HCT116 (cell line): Measurements from ENCODE around the gene TMEM9. TPM values are rescaled to one million over a fixed set of nuclear protein-coding genes. Genes with fewer than 3 reads are reported as not detected.

Source experiments
- ATAC-seq: fragments of 200-7000 bp; cut with Tn5 transposase; 2 replicates; pipeline ENCODE4 v1.9.1; 2020; ENCODE audit warnings: mild to moderate bottlenecking, moderate library complexity
- BruUV-seq: library from RNA; stranded (reverse); fragments of 400-500 nt; replicated peaks from 2 replicates; lab custom pipeline; 2021; lab: Mats Ljungman, UMichigan
- CTCF ChIA-PET: fragments of 300-600 bp; sonication (Branson Sonifier 250); formaldehyde crosslinking; loops from one replicate; lab custom pipeline; 2021; ENCODE audit warnings: antibody characterized with exemption; lab: Charles Lee
- POLR2A ChIA-PET: fragments of 300-600, 350-600 bp; sonication (Branson Sonifier 250); formaldehyde crosslinking; loops from one replicate; lab custom pipeline; 2021; ENCODE audit warnings: antibody characterized with exemption; lab: Charles Lee
- RAD21 ChIA-PET, 2 experiments: fragments of 300-600 bp; sonication (Branson Sonifier 250); formaldehyde crosslinking; loops; one replicate each; lab custom pipeline; 2023; ENCODE audit warnings: low total read pairs in 2 of 2; ENCODE audit not compliant: uncharacterized antibody in 2 of 2, unreplicated experiment in 2 of 2, low non-redundant PET in 1 of 2; lab: Charles Lee
- DNase-seq: peaks from one replicate; pipeline ENCODE4 v3.0.0-alpha.2; 2010; ENCODE audit warnings: low read depth, low spot score
- H2AFZ ChIP-seq: fragments of 200-600 bp; shearing (Covaris generic), sonication (generic); 2 replicates; pipeline ENCODE4 v1.6.1; 2017; ENCODE audit warnings: low read depth, mixed run types, mixed read lengths, antibody characterized with exemption, low read length; ENCODE audit not compliant: poor library complexity, severe bottlenecking
- H3K27ac ChIP-seq: 2 replicates; pipeline ENCODE4 v1.5.1; 2012; ENCODE audit warnings: low read depth, low read length
- H3K27me3 ChIP-seq: fragments of 200-600 bp; sonication (generic); 2 replicates; pipeline ENCODE4 v1.6.1; 2016; ENCODE audit warnings: mixed run types, low read length, mixed read lengths; ENCODE audit not compliant: insufficient read depth
- H3K36me3 ChIP-seq, 2 experiments: fragments of 200-500 bp in 1 of 2; fragments of 200-600 bp in 1 of 2; sonication (Bioruptor generic) in 1 of 2; sonication (generic) in 1 of 2; 2 replicates each; pipeline versions ENCODE4 v1.5.1 to v1.6.1; 2014 to 2016; ENCODE audit warnings: low read length in 2 of 2, inconsistent platforms in 1 of 2, mixed read lengths in 1 of 2, mixed run types in 1 of 2; ENCODE audit not compliant: insufficient read depth in 2 of 2, control insufficient read depth in 1 of 2
- H3K4me1 ChIP-seq, 2 experiments: fragments of 200-600 bp in 1 of 2; sonication (generic) in 1 of 2; 2 replicates each; pipeline versions ENCODE4 v1.5.1 to v1.6.1; 2012 to 2017; ENCODE audit warnings: low read length in 2 of 2, inconsistent platforms in 1 of 2, mild to moderate bottlenecking in 1 of 2, mixed read lengths in 1 of 2, mixed run types in 1 of 2, moderate library complexity in 1 of 2; ENCODE audit not compliant: insufficient read depth in 2 of 2, control insufficient read depth in 1 of 2
- H3K4me2 ChIP-seq: fragments of 200-600 bp; sonication (generic); 2 replicates; pipeline ENCODE4 v1.6.1; 2017; ENCODE audit warnings: mixed run types, low read length, mixed read lengths
- H3K4me3 ChIP-seq, 2 experiments: fragments of 200-600 bp in 1 of 2; sonication (generic) in 1 of 2; replicated peaks in 1 of 2; 2 replicates each; pipeline ENCODE4 v1.5.1; 2011 to 2016; ENCODE audit warnings: low read length in 2 of 2, control low read depth in 1 of 2, low read depth in 1 of 2, mild to moderate bottlenecking in 1 of 2, mixed read lengths in 1 of 2, mixed run types in 1 of 2
- H3K79me2 ChIP-seq: fragments of 200-600 bp; sonication (generic); 2 replicates; pipeline ENCODE4 v1.6.1; 2017; ENCODE audit warnings: mild to moderate bottlenecking, mixed run types, low read length, moderate library complexity, mixed read lengths; ENCODE audit not compliant: insufficient read depth
- H3K9ac ChIP-seq: fragments of 200-600 bp; sonication (generic); 2 replicates; pipeline ENCODE4 v1.6.1; 2016; ENCODE audit warnings: low read length, mixed read lengths
- H3K9me2 ChIP-seq: fragments of 200-600 bp; sonication (generic), shearing (Covaris generic); 2 replicates; pipeline ENCODE4 v1.6.1; 2017; ENCODE audit warnings: mixed run types, mild to moderate bottlenecking, moderate library complexity; ENCODE audit not compliant: insufficient read depth
- H3K9me3 ChIP-seq, 2 experiments: fragments of 200-500 bp in 1 of 2; fragments of 200-600 bp in 1 of 2; sonication (Bioruptor generic) in 1 of 2; sonication (generic) in 1 of 2; 2 replicates each; pipeline ENCODE4 v1.6.1; 2014 to 2017; ENCODE audit warnings: low read length in 2 of 2, mixed read lengths in 2 of 2, inconsistent platforms in 1 of 2, low read depth in 1 of 2, mild to moderate bottlenecking in 1 of 2, mixed run types in 1 of 2, moderate library complexity in 1 of 2; ENCODE audit not compliant: control insufficient read depth in 1 of 2, insufficient read depth in 1 of 2
- H4K20me1 ChIP-seq: fragments of 200-600 bp; sonication (generic), shearing (Covaris generic); 2 replicates; pipeline ENCODE4 v1.6.1; 2017; ENCODE audit warnings: mixed run types, mild to moderate bottlenecking, moderate library complexity; ENCODE audit not compliant: insufficient read depth
- CEBPB ChIP-seq: IDR thresholded peaks from 2 replicates; pipeline ENCODE4 v1.6.1; 2012; ENCODE audit warnings: low read depth
- EZH2 ChIP-seq: fragments of 200-600 bp; sonication (generic); IDR thresholded peaks from 2 replicates; pipeline ENCODE4 v1.6.1; 2017; ENCODE audit warnings: antibody characterized with exemption, mixed run types
- POLR2A ChIP-seq: IDR thresholded peaks from 2 replicates; pipeline ENCODE4 v1.7.0; 2011; ENCODE audit warnings: borderline replicate concordance; ENCODE audit not compliant: insufficient read depth, insufficient read length; ENCODE audit errors: extremely low read depth
- intact Hi-C: fragments of 100-400 bp; cut with micrococcal nuclease; formaldehyde crosslinking; loops from 2 replicates; pipeline ENCODE4 v1.10.0; 2022
- total RNA-seq: library from RNA; stranded (reverse); gene quantifications from one replicate; pipeline ENCODE4 v1.2.1, GENCODE V29; 2021; ENCODE audit not compliant: unreplicated experiment
- TF ChIP-seq, protein P1 (sequence below): IDR thresholded peaks from 2 replicates; pipeline ENCODE4 v1.6.1; 2012
- TF ChIP-seq, protein P2 (sequence below), 3 experiments: fragments of 200-600 bp in 1 of 3; sonication (generic) in 1 of 3; IDR thresholded peaks in 2 of 3; conservative IDR thresholded peaks in 1 of 3; 2 replicates each; pipeline ENCODE4 v1.5.1; 2012 to 2017; ENCODE audit warnings: low read depth in 2 of 3, low read length in 2 of 3, antibody characterized with exemption in 1 of 3, borderline replicate concordance in 1 of 3, control low read depth in 1 of 3, mild to moderate bottlenecking in 1 of 3, mixed read lengths in 1 of 3, mixed run types in 1 of 3, moderate library complexity in 1 of 3; ENCODE audit not compliant: insufficient read depth in 1 of 3

The TMEM9 gene
- total RNA-seq, 1 experiment from 2014 or later: 66.3 TPM

DNA sequence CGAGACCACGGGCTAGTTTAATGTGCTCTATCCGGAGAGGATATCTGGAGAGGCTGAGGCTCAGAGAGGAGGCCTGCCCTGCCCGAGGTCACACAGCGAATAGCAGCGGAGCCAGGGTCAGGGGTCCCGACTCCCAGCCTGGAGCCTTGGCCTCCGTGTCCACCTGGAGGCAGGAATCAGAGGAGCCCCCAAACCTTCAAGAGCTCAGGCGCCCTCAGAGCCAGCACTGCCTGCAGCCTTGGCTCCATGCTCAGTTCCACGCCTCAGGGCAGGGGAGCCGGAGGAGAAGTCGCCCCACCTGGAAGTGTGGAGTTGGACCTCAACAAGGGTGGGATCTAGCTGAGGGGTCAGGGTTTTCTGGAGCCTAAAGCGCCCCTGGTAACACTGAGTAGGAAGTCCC, 25.3 kb downstream of the TMEM9 start:
- Histone ChIP-seq H3K9me3 (no peaks in the 10 kb centered on the region), H3K36me3 (no peaks in the 10 kb centered on the region), H3K27me3 (peaks cover 17% of the 10 kb centered on the region; the same call in 1 of the 2 replicates), H3K27ac (no peak overlapping the region), H3K4me1 (peaks cover 13 to 25% of the 10 kb centered on the region in 2 experiments), H3K79me2 (no peaks in the 10 kb centered on the region), H2AFZ (no peak overlapping the region), H3K4me2 (no peak overlapping the region), H4K20me1 (no peaks in the 10 kb centered on the region), H3K9ac (no peak overlapping the region), H3K4me3 (no peak overlapping the region), H3K9me2 (no peaks in the 10 kb centered on the region)
- ATAC-seq (no peak), DNase-seq (no peak)
- ChIA-PET POLR2A (no interaction called here), RAD21 (no interaction called here), CTCF (interaction anchor here (2.4 kb wide), 1 partner anchor 10 kb away, joined by 8 read pairs; no protein-coding TSS in a partner anchor)
- TF ChIP-seq, protein P1, sequence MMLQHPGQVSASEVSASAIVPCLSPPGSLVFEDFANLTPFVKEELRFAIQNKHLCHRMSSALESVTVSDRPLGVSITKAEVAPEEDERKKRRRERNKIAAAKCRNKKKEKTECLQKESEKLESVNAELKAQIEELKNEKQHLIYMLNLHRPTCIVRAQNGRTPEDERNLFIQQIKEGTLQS: no peak
- no peak for TF ChIP-seq EZH2
- intact Hi-C loops: no loop called here
- no TSS peak for BruUV-seq

DNA sequence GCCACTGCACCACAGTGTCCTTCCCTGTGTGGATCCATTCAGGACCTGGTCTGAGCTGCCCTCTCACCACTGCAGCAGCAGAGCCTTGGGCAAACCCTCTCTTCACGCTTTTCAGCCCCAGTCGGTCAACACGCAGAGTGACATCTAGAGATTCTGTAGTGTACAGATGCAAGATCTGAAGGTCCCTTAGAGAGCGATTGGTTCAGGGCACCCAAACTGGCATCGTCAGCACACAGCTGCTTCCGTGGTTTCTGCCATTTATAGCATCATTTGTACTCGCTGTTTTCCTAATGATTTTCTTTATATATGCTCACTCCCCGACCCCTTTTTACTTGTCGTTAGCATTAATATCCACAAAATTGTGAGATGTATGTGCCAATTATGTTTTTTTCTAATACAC, 25.8 kb downstream of the TMEM9 start:
- no peak overlapping the region for H3K9ac ChIP-seq

More for the DNA sequence above, 25.8 kb downstream of the TMEM9 start:
- no peak for DNase-seq
- RAD21 ChIA-PET: no interaction called here
- intact Hi-C loops: no loop called here
- TF ChIP-seq, protein P2, sequence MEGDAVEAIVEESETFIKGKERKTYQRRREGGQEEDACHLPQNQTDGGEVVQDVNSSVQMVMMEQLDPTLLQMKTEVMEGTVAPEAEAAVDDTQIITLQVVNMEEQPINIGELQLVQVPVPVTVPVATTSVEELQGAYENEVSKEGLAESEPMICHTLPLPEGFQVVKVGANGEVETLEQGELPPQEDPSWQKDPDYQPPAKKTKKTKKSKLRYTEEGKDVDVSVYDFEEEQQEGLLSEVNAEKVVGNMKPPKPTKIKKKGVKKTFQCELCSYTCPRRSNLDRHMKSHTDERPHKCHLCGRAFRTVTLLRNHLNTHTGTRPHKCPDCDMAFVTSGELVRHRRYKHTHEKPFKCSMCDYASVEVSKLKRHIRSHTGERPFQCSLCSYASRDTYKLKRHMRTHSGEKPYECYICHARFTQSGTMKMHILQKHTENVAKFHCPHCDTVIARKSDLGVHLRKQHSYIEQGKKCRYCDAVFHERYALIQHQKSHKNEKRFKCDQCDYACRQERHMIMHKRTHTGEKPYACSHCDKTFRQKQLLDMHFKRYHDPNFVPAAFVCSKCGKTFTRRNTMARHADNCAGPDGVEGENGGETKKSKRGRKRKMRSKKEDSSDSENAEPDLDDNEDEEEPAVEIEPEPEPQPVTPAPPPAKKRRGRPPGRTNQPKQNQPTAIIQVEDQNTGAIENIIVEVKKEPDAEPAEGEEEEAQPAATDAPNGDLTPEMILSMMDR (IDR thresholded peaks at IDR 0.05 in 2 of 3, conservative IDR thresholded peaks at IDR 0.05 in 1 of 3; ENCODE audit: borderline replicate concordance in 1 of 3, insufficient read depth in 1 of 3, low read depth in 2 of 3, low read length in 2 of 3): no peak
- TF ChIP-seq POLR2A: no peak
- TF ChIP-seq CEBPB: no peak
- H3K9me3 ChIP-seq: no peaks in the 10 kb centered on the region
- no peaks in the 10 kb centered on the region for H3K36me3 ChIP-seq
- CTCF ChIA-PET: interaction anchor here (2.4 kb wide), 1 partner anchor 9 kb away, joined by 8 read pairs; no protein-coding TSS in a partner anchor
- no peaks in the 10 kb centered on the region for H3K9me2 ChIP-seq
- H3K4me3 ChIP-seq: no peak overlapping the region
- H3K27me3 ChIP-seq: peaks cover 17% of the 10 kb centered on the region; the same call in 1 of the 2 replicates
- BruUV-seq: no TSS peak
- no peak overlapping the region for H3K27ac ChIP-seq
- no peak overlapping the region for H2AFZ ChIP-seq
- POLR2A ChIA-PET: no interaction called here
- H4K20me1 ChIP-seq: no peaks in the 10 kb centered on the region
- ATAC-seq: no peak
- no peak overlapping the region for H3K4me2 ChIP-seq
- H3K4me1 ChIP-seq: peaks cover 13 to 25% of the 10 kb centered on the region in 2 experiments
- H3K79me2 ChIP-seq: no peaks in the 10 kb centered on the region
